ENCODE measurements around the gene NUB1.
A peak's percentile ranks its signal among the peaks of the same experiment; 100 is the strongest.

NUB1 gene

GRCh38 chr7:151347200-151347599, 5.6 kb downstream of the NUB1 start:
- no peak overlapping the region for H2AFZ ChIP-seq (ENCODE audit: low read depth, low read length)
- H3K36me3 ChIP-seq (ENCODE audit: insufficient read depth, low read length), result peaks cover 51% of the 10 kb centered on the region
- H3K27me3 ChIP-seq (ENCODE audit: insufficient read depth, low read length, poor library complexity), result no peaks in the 10 kb centered on the region
- H4K20me1 ChIP-seq (ENCODE audit: insufficient read depth, low read length), result peaks cover 3% of the 10 kb centered on the region; the same call in 1 of the 2 replicates
- DNase-seq (no peak), ATAC-seq (ENCODE audit: insufficient read depth, low read depth) (no peak)
- no peak overlapping the region for H3K4me2 ChIP-seq (ENCODE audit: insufficient read depth, low read length)
- H3K79me2 ChIP-seq (ENCODE audit: insufficient read depth, low read length), result peaks cover 41% of the 10 kb centered on the region
- peaks cover 48% of the 10 kb centered on the region for H3K4me1 ChIP-seq (ENCODE audit: insufficient read depth, low read length)
- no peak overlapping the region for H3K4me3 ChIP-seq (ENCODE audit: low read depth in 1 of 2, low read length in 2 of 2)
- TF ChIP-seq CTCF (IDR thresholded peaks at IDR 0.05; ENCODE audit: borderline replicate concordance, extremely low read depth, low read length, poor library complexity, severe bottlenecking) (no peak), EZH2 (IDR thresholded peaks at IDR 0.05; ENCODE audit: borderline replicate concordance, low read depth, low read length, severe bottlenecking) (no peak)
- H3K9me3 ChIP-seq (ENCODE audit: insufficient read depth, low read length, severe bottlenecking), result no peaks in the 10 kb centered on the region
- no peak overlapping the region for H3K9ac ChIP-seq (ENCODE audit: low read depth, low read length)
- H3K27ac ChIP-seq (ENCODE audit: low read length), result no peak overlapping the region

GRCh38 chr7:151348970-151349369, 7.4 kb downstream of the NUB1 start:
- Histone ChIP-seq H3K4me1 (ENCODE audit: insufficient read depth, low read length) (peaks cover 41% of the 10 kb centered on the region), H3K79me2 (ENCODE audit: insufficient read depth, low read length) (peaks cover 26% of the 10 kb centered on the region), H3K4me3 (ENCODE audit: low read depth in 1 of 2, low read length in 2 of 2) (no peak overlapping the region), H3K27ac (ENCODE audit: low read length) (peak overlapping the region; percentile 80), H4K20me1 (ENCODE audit: insufficient read depth, low read length) (no peaks in the 10 kb centered on the region), H3K36me3 (ENCODE audit: insufficient read depth, low read length) (peaks cover 64% of the 10 kb centered on the region), H3K9ac (ENCODE audit: low read depth, low read length) (peak overlapping the region; percentile 50), H3K27me3 (ENCODE audit: insufficient read depth, low read length, poor library complexity) (no peaks in the 10 kb centered on the region), H3K9me3 (ENCODE audit: insufficient read depth, low read length, severe bottlenecking) (no peaks in the 10 kb centered on the region), H2AFZ (ENCODE audit: low read depth, low read length) (no peak overlapping the region), H3K4me2 (ENCODE audit: insufficient read depth, low read length) (peak overlapping the region; percentile 83)
- DNase-seq (no peak), ATAC-seq (ENCODE audit: insufficient read depth, low read depth) (no peak)
- TF ChIP-seq CTCF (IDR thresholded peaks at IDR 0.05; ENCODE audit: borderline replicate concordance, extremely low read depth, low read length, poor library complexity, severe bottlenecking), result no peak
- TF ChIP-seq EZH2 (IDR thresholded peaks at IDR 0.05; ENCODE audit: borderline replicate concordance, low read depth, low read length, severe bottlenecking), result no peak

- Histone ChIP-seq H3K79me2 (ENCODE audit: insufficient read depth, low read length) (peaks cover 26% of the 10 kb centered on the region), H3K4me1 (ENCODE audit: insufficient read depth, low read length) (peaks cover 41% of the 10 kb centered on the region), H3K27me3 (ENCODE audit: insufficient read depth, low read length, poor library complexity) (no peaks in the 10 kb centered on the region), H3K9me3 (ENCODE audit: insufficient read depth, low read length, severe bottlenecking) (no peaks in the 10 kb centered on the region), H3K27ac (ENCODE audit: low read length) (peak overlapping the region; percentile 80), H3K4me2 (ENCODE audit: insufficient read depth, low read length) (peak overlapping the region; percentile 83), H4K20me1 (ENCODE audit: insufficient read depth, low read length) (no peaks in the 10 kb centered on the region), H2AFZ (ENCODE audit: low read depth, low read length) (peak overlapping the region; percentile 71), H3K36me3 (ENCODE audit: insufficient read depth, low read length) (peaks cover 67% of the 10 kb centered on the region), H3K4me3 (ENCODE audit: low read depth in 1 of 2, low read length in 2 of 2) (peak overlapping the region in 1 of 2 experiments; percentile 60; a peak in 3 of 4 replicates), H3K9ac (ENCODE audit: low read depth, low read length) (peak overlapping the region; percentile 50)
- ATAC-seq (ENCODE audit: insufficient read depth, low read depth), result no peak; the same call in 1 of the 3 replicates
- TF ChIP-seq EZH2 (IDR thresholded peaks at IDR 0.05; ENCODE audit: borderline replicate concordance, low read depth, low read length, severe bottlenecking), result no peak
- TF ChIP-seq CTCF (IDR thresholded peaks at IDR 0.05; ENCODE audit: borderline replicate concordance, extremely low read depth, low read length, poor library complexity, severe bottlenecking), result no peak
- no peak for DNase-seq
These were observed 7.9 kb downstream of the NUB1 start for GRCh38 chr7:151349507-151349853.

GRCh38 chr7:151351027-151351426, 9.4 kb downstream of the NUB1 start:
- H3K36me3 ChIP-seq (ENCODE audit: insufficient read depth, low read length), result peaks cover 73% of the 10 kb centered on the region
- H3K27ac ChIP-seq (ENCODE audit: low read length), result peak overlapping the region; percentile 61
- H3K79me2 ChIP-seq (ENCODE audit: insufficient read depth, low read length), result peaks cover 22% of the 10 kb centered on the region
- H3K9ac ChIP-seq (ENCODE audit: low read depth, low read length), result peak overlapping the region; percentile 31
- TF ChIP-seq EZH2 (IDR thresholded peaks at IDR 0.05; ENCODE audit: borderline replicate concordance, low read depth, low read length, severe bottlenecking) (no peak), CTCF (IDR thresholded peaks at IDR 0.05; ENCODE audit: borderline replicate concordance, extremely low read depth, low read length, poor library complexity, severe bottlenecking) (peak; percentile 59)
- no peaks in the 10 kb centered on the region for H4K20me1 ChIP-seq (ENCODE audit: insufficient read depth, low read length)
- DNase-seq, result peak; percentile 45
- H3K4me3 ChIP-seq (ENCODE audit: low read depth in 1 of 2, low read length in 2 of 2), result peak overlapping the region in 1 of 2 experiments; percentile 60; a peak in 1 of 4 replicates
- H3K9me3 ChIP-seq (ENCODE audit: insufficient read depth, low read length, severe bottlenecking), result no peaks in the 10 kb centered on the region
- peak overlapping the region; percentile 83 for H3K4me2 ChIP-seq (ENCODE audit: insufficient read depth, low read length)
- H3K4me1 ChIP-seq (ENCODE audit: insufficient read depth, low read length), result peaks cover 41% of the 10 kb centered on the region
- no peaks in the 10 kb centered on the region for H3K27me3 ChIP-seq (ENCODE audit: insufficient read depth, low read length, poor library complexity)
- H2AFZ ChIP-seq (ENCODE audit: low read depth, low read length), result no peak overlapping the region
- ATAC-seq (ENCODE audit: insufficient read depth, low read depth), result no peak
